ENCODE measurements around the gene DYNLL2.
"Not testable (repeated sequence)": the region's sequence is repeated elsewhere in the genome, so short reads cannot be mapped to it uniquely, and the experiment has no call there.

DYNLL2 gene

GRCh38 chr17:58073266-58073665, 10.0 kb upstream of the DYNLL2 start:
- DNase-seq: not testable (repeated sequence)

GRCh38 chr17:58074406-58074805, 8.8 kb upstream of the DYNLL2 start:
- not testable (repeated sequence) for DNase-seq

- no peak for DNase-seq
Observed at GRCh38 chr17:58079300-58080033, 3.8 kb upstream of the DYNLL2 start.

- no peak for DNase-seq
Observed at GRCh38 chr17:58081646-58082340, 1.4 kb upstream of the DYNLL2 start.

GRCh38 chr17:58082341-58082869, 814 bp upstream of the DYNLL2 start:
- DNase-seq: no peak

- DNase-seq: no peak
Observed at GRCh38 chr17:58083491-58084316, 485 bp downstream of the DYNLL2 start.

GRCh38 chr17:58084317-58084981, 1.2 kb downstream of the DYNLL2 start:
- DNase-seq: peak; percentile 43

GRCh38 chr17:58085039-58085715, 2.0 kb downstream of the DYNLL2 start:
- DNase-seq: no peak

GRCh38 chr17:58086953-58087352, 3.7 kb downstream of the DYNLL2 start:
- DNase-seq: no peak

- DNase-seq: no peak
Observed at GRCh38 chr17:58088624-58089023, 5.4 kb downstream of the DYNLL2 start.

GRCh38 chr17:58089111-58089510, 5.9 kb downstream of the DYNLL2 start:
- DNase-seq: no peak

- DNase-seq: no peak
Observed at GRCh38 chr17:58091024-58091567, 7.9 kb downstream of the DYNLL2 start.

- no peak for DNase-seq
Observed at GRCh38 chr17:58092101-58092796, 9.0 kb downstream of the DYNLL2 start.

GRCh38 chr17:58092797-58093385, 9.7 kb downstream of the DYNLL2 start:
- DNase-seq: no peak

GRCh38 chr17:58094118-58094517, 10.9 kb downstream of the DYNLL2 start:
- no peak for DNase-seq

GRCh38 chr17:58096892-58097291, 13.7 kb downstream of the DYNLL2 start:
- no peak for DNase-seq

- DNase-seq: no peak
Observed at GRCh38 chr17:58097384-58098088, 14.3 kb downstream of the DYNLL2 start.

- DNase-seq: no peak
Observed at GRCh38 chr17:58100506-58100905, 17.3 kb downstream of the DYNLL2 start.

GRCh38 chr17:58101898-58102297, 18.7 kb downstream of the DYNLL2 start:
- DNase-seq: not testable (repeated sequence)

GRCh38 chr17:58105093-58105492, 21.9 kb downstream of the DYNLL2 start:
- no peak for DNase-seq
